Lung microvascular endothelial cell (primary cell): ENCODE results near the gene FOXC2. TPM values are rescaled to one million over a fixed set of nuclear protein-coding genes. Genes with fewer than 3 reads are reported as not detected.

Experiments used
- DNase-seq, 2 donors: peaks; one replicate each; pipeline versions ENCODE4 v3.0.0 to v3.0.0-alpha.2; 2010; ENCODE audit warnings: low read depth in 2 of 2
- total RNA-seq: library from RNA; depleted of rRNA; stranded (reverse); fragments of >200 nt; gene quantifications from 2 replicates; pipeline ENCODE4 v1.2.1, GENCODE V29; 2014

The FOXC2 gene
- total RNA-seq, 1 donor from 2014 or later: 1.8 TPM

DNA sequence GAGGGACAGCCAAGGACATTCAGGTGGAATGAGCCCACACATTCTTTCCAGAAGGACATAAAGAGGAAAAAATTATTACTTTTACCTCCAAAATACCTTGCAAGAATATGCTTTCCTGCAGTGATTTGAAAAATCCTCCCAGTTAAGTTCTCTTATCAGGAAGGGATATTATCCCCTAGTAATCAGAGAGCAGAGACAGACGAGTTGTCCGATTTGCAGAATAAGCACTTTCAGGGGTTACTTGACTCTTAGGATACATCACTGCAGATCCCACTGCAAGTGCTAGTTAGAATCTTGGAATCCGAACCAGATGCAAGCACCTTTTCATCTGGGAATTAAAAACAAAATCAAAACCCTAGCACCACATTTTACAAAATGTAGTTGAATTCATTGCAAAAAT, 45.3 kb downstream of the FOXC2 start:
- DNase-seq: no peak

DNA sequence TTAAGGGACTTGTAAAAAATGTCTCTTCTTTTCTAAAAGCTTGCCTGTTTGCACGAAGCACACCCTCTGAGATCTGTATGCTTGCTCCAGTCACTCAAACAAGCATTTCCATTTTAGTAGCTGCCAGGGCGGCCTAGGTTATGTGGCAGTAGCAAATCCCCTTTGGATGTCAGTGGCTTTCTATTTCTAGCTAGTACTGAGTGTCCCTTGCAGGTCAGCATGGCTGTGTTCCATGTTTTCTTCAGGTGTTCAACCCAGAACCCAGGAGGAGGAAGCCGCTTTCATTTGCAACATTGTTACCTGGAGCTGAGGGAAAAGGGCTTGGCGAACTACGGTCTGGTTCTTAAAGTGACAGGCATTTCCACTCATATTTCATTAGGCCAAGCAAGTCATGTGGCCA, 48.1 kb downstream of the FOXC2 start:
- no peak for DNase-seq

DNA sequence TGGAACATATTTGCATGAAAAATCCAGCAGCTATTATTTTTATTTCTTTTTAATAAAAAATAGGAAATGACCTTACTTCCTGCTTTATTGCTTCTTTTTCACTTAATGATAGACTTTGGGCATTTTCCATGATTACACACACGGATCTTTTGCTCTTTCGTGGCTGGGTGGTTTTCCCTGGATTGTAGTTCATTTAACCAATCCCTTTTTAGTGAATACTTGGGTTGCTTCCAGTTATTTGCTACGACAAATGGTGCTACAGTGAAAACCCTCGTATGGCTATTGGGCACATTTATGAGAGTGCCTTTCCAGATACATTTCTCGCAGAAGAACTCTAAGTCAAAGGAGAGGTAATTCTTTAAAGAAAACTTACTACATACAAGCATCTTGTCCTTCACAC, 50.3 kb downstream of the FOXC2 start:
- peak in 1 of 2 donors; percentile 88 for DNase-seq

DNA sequence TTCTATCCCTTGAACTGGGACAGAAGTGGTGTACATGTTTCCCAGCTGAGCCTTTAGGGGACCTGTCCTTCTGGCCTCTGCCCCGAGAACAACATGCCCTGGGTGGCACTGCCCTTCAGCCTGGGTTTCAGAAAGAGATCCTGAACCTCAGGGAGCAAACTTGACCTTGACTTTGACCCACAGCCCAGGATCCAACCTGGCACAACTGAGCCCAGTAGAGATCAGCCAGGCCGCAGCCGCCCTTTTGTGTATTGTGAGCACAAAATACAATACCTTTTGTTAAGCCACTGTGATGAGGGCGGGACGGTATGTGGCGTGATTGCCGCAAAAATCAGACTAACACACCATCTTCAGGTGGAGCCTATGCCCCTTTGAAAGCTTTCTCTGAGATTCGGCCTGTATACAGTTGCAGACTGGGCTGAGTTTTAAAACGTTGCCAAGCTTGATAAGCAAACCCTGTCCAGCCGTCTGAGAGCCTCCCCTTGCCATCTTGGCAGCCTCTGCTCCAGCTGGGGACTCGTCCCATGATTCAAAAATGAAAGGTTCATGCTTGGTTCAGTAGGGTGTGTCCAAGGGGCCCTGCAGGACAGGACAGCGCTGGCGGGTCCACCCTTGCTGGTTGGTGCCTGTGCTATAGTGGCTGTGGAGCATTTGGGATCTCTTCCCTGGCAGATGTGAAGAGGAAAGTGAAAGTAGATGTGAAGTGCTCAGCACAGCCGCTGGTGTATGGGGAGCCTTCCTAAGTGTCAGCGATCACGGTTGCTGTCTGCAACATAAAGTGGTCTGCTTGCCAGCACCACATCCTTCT, 52.0 kb downstream of the FOXC2 start:
- DNase-seq: peak in 1 of 2 donors; percentile 41

Other genes starting within 250 kb of the FOXC2 start
- gene FOXF1, start 56.3 kb upstream of the FOXC2 start, total RNA-seq: 0.40 and 1.3 TPM in 2 replicates
- 7.1 and 7.2 TPM in 2 replicates for gene MTHFSD, start 11.6 kb upstream of the FOXC2 start, total RNA-seq
- 0.60 and 1.1 TPM in 2 replicates for gene FOXL1, start 11.7 kb downstream of the FOXC2 start, total RNA-seq